HepG2 (cell line): ENCODE data around the gene PIAS1. TPM values are rescaled to one million over a fixed set of nuclear protein-coding genes. Genes with fewer than 3 reads are reported as not detected.

ENCODE experiments used
- ATAC-seq: fragments of 200-7000 bp; cut with Tn5 transposase; 3 replicates; pipeline ENCODE4 v1.9.1; 2020; ENCODE audit warnings: mild to moderate bottlenecking, moderate library complexity
- BruUV-seq: library from RNA; stranded (reverse); fragments of 400-500 nt; replicated peaks from 2 replicates; lab custom pipeline; 2021; lab: Mats Ljungman, UMichigan
- CTCF ChIA-PET: fragments of 300-600 bp; formaldehyde crosslinking; extraction: SDS; loops from one replicate; lab custom pipeline; 2021; ENCODE audit warnings: low total read pairs, inconsistent platforms, low intra/inter-chr PET ratio; lab: Yijun Ruan, JAX
- POLR2A ChIA-PET: fragments of 350-600 bp; sonication (Branson Sonifier 250); formaldehyde crosslinking; loops from one replicate; lab custom pipeline; 2020; ENCODE audit warnings: antibody characterized with exemption, inconsistent platforms; lab: Yijun Ruan, JAX
- DNase-seq: peaks from one replicate; pipeline ENCODE4 v3.0.0-alpha.2; 2015; ENCODE audit warnings: low spot score
- FAIRE-seq: peaks from 3 replicates; lab custom pipeline; 2011; peaks lifted over from hg19 to GRCh38; lab: Jason Lieb, UNC
- H2AFZ ChIP-seq: one replicate; pipeline ENCODE4 v1.6.1; 2011; ENCODE audit warnings: low read length, inconsistent platforms
- H3K27ac ChIP-seq: fragments of 300-600 bp; 3 replicates; pipeline ENCODE4 v1.8.0; 2011; ENCODE audit warnings: mixed run types, mild to moderate bottlenecking, mixed read lengths, low read length, inconsistent platforms; ENCODE audit not compliant: insufficient read depth; ENCODE audit errors: extremely low read length
- H3K27me3 ChIP-seq, 2 experiments: fragments of 200-600 bp in 1 of 2; 2 replicates in 1 of 2; 3 replicates in 1 of 2; pipeline versions ENCODE4 v1.6.0 to v1.8.0; 2011; ENCODE audit warnings: low read length in 2 of 2, mild to moderate bottlenecking in 2 of 2, moderate library complexity in 2 of 2, inconsistent platforms in 1 of 2; ENCODE audit not compliant: insufficient read depth in 2 of 2, control insufficient read depth in 1 of 2
- H3K36me3 ChIP-seq, 2 experiments: fragments of 200-600 bp in 1 of 2; replicated peaks in 1 of 2; 2 replicates in 1 of 2; 3 replicates in 1 of 2; pipeline versions ENCODE4 v1.5.1 to v1.8.0; 2011; ENCODE audit warnings: low read length in 2 of 2, inconsistent platforms in 1 of 2; ENCODE audit not compliant: insufficient read depth in 2 of 2, control insufficient read depth in 1 of 2
- H3K4me1 ChIP-seq: 2 replicates; pipeline ENCODE4 v1.5.1; 2012; ENCODE audit warnings: low read length, inconsistent platforms; ENCODE audit not compliant: insufficient read depth
- H3K4me2 ChIP-seq: 2 replicates; pipeline ENCODE4 v1.6.0; 2011; ENCODE audit warnings: low read depth, low read length, inconsistent platforms
- H3K4me3 ChIP-seq, 3 experiments: fragments of 200-600 bp in 1 of 3; sonication (generic), shearing (Covaris generic) in 1 of 3; replicated peaks in 1 of 3; 2 replicates each; pipeline ENCODE4 v1.5.1; 2011 to 2016; ENCODE audit warnings: low read length in 3 of 3, inconsistent platforms in 2 of 3, low read depth in 2 of 3, mild to moderate bottlenecking in 2 of 3, control low read depth in 1 of 3, mixed read lengths in 1 of 3; ENCODE audit not compliant: insufficient read depth in 1 of 3
- H3K79me2 ChIP-seq: one replicate; pipeline ENCODE4 v1.6.1; 2011; ENCODE audit warnings: low read length, inconsistent platforms; ENCODE audit not compliant: insufficient read depth
- H3K9ac ChIP-seq: 2 replicates; pipeline ENCODE4 v1.6.0; 2011; ENCODE audit warnings: mild to moderate bottlenecking, low read depth, low read length, inconsistent platforms; ENCODE audit not compliant: insufficient read depth
- H3K9me3 ChIP-seq: 2 replicates; pipeline ENCODE4 v1.5.1; 2012; ENCODE audit warnings: mild to moderate bottlenecking, low read length
- H4K20me1 ChIP-seq: 2 replicates; pipeline ENCODE4 v1.6.0; 2011; ENCODE audit warnings: inconsistent platforms, mild to moderate bottlenecking, low read length, moderate library complexity; ENCODE audit not compliant: insufficient read depth
- GATAD2A ChIP-seq: IDR thresholded peaks from 2 replicates; pipeline ENCODE4 v1.6.1; 2016
- MZF1 ChIP-seq: sonication (generic); formaldehyde crosslinking; IDR thresholded peaks from 2 replicates; pipeline ENCODE4 v1.8.1; 2023; ENCODE audit warnings: mild to moderate bottlenecking, missing genetic modification reagents, borderline replicate concordance
- ONECUT2 ChIP-seq: sonication (generic); formaldehyde crosslinking; IDR thresholded peaks from 2 replicates; pipeline ENCODE4 v1.4.0; 2020; ENCODE audit warnings: missing genetic modification reagents
- SP1 ChIP-seq, 2 experiments: fragments of 450-650 bp in 1 of 2; sonication (generic) in 1 of 2; formaldehyde crosslinking in 1 of 2; IDR thresholded peaks; 2 replicates each; pipeline versions ENCODE4 v1.4.0 to v1.6.1; 2016 to 2020; ENCODE audit warnings: missing genetic modification reagents in 1 of 2
- WGBS: methylation state at CpG from one replicate; pipeline ENCODE4 v1.1.6; 2017; ENCODE audit warnings: low lambda C conversion rate; 5-methylcytosine and 5-hydroxymethylcytosine counted together
- in situ Hi-C: cut with HindIII; loops from 2 replicates; pipeline ENCODE4 v1.10.0; 2017; ENCODE audit warnings: low pct_unique_long_range_greater_than_20kb; ENCODE audit not compliant: extremely low pct_ligation_motif_present
- intact Hi-C: fragments of 100-400 bp; cut with micrococcal nuclease; formaldehyde crosslinking; loops from one replicate; pipeline ENCODE4 v1.10.0; 2022; ENCODE audit not compliant: unreplicated experiment
- polyA plus RNA-seq, 8 experiments: library from polyadenylated mRNA; depleted of rRNA in 3 of 8; stranded (reverse) in 7 of 8; unstranded in 1 of 8; fragments of >200 nt; fragmentation: Illumina TruSeq in 4 of 8; extraction: Trizol in 4 of 8; gene quantifications; 2 replicates each; pipeline versions ENCODE4 v1.2.1 to v1.2.3, GENCODE V29; 2011 to 2016; ENCODE audit warnings: low read depth in 4 of 8, missing spikeins in 1 of 8, mixed read lengths in 1 of 8; ENCODE audit not compliant: insufficient read depth in 1 of 8
- total RNA-seq, 5 experiments: library from RNA; depleted of rRNA; stranded (reverse); fragments of >200 nt; fragmentation: Illumina TruSeq; extraction: Trizol; gene quantifications; 2 replicates each; pipeline ENCODE4 v1.2.3, GENCODE V29; 2016; ENCODE audit warnings: low read depth in 1 of 5
- TF ChIP-seq, protein P1 (sequence below), 2 experiments: sonication (generic) in 1 of 2; formaldehyde crosslinking in 1 of 2; IDR thresholded peaks; 2 replicates each; pipeline versions ENCODE4 v1.6.1 to v1.9.0; 2014 to 2022; ENCODE audit warnings: antibody characterized with exemption in 1 of 2, borderline replicate concordance in 1 of 2, inconsistent platforms in 1 of 2, low read depth in 1 of 2, missing genetic modification reagents in 1 of 2

The PIAS1 gene
- total and polyA plus RNA-seq, 2 of the 13 experiments (the other 11 are each of a cell fraction or from before 2014, with no cell fraction given): 20.7 to 33.7 TPM

DNA sequence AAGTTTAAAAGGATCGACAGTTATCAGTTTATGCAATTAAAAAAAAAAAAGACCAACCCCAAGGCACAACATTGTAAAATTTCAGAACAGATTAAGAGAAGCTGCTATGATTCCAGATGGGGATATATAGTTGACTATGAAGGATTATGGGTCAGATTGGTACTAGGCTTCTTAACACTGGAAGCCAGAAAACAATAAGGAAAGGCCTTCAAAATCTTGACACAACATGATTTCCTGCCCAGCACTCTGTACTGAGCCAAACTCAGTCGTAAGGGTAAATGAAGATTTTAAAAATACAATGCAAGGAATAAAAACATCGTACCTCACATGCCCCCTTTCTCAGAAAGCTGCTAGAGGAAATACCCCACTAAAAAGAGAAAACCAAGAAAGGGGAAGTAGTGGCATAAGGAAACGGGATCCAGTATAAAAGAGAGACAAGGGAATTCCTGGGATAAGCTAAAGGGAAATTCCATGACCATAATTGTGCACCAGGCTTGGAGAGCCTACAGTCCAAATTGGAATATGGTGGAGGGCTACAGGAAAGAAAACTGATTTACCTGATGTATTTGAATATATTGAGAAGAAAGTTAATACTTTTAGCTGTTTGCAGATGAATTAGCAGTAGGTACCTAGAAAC, 27.9 kb downstream of the PIAS1 start:
- ChIA-PET POLR2A (no interaction called here), CTCF (no interaction called here)
- ATAC-seq: no peak
- Histone ChIP-seq H2AFZ (no peak overlapping the region), H3K9ac (no peak overlapping the region), H3K4me1 (peaks cover 56% of the 10 kb centered on the region), H3K4me3 (no peak overlapping the region), H3K79me2 (peaks cover 95% of the 10 kb centered on the region), H3K27ac (no peak overlapping the region), H3K36me3 (peaks cover 0 to 5% of the 10 kb centered on the region in 2 experiments; a peak in 2 of 5 replicates), H3K27me3 (no peaks in the 10 kb centered on the region; a peak in 1 of 5 replicates), H4K20me1 (peaks cover 34% of the 10 kb centered on the region), H3K9me3 (no peaks in the 10 kb centered on the region), H3K4me2 (no peak overlapping the region)
- no peak for DNase-seq
- TF ChIP-seq, protein P1, sequence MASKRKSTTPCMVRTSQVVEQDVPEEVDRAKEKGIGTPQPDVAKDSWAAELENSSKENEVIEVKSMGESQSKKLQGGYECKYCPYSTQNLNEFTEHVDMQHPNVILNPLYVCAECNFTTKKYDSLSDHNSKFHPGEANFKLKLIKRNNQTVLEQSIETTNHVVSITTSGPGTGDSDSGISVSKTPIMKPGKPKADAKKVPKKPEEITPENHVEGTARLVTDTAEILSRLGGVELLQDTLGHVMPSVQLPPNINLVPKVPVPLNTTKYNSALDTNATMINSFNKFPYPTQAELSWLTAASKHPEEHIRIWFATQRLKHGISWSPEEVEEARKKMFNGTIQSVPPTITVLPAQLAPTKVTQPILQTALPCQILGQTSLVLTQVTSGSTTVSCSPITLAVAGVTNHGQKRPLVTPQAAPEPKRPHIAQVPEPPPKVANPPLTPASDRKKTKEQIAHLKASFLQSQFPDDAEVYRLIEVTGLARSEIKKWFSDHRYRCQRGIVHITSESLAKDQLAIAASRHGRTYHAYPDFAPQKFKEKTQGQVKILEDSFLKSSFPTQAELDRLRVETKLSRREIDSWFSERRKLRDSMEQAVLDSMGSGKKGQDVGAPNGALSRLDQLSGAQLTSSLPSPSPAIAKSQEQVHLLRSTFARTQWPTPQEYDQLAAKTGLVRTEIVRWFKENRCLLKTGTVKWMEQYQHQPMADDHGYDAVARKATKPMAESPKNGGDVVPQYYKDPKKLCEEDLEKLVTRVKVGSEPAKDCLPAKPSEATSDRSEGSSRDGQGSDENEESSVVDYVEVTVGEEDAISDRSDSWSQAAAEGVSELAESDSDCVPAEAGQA (IDR thresholded peaks at IDR 0.05; ENCODE audit: low read depth): no peak
- TF ChIP-seq, protein P1 (CRISPR knock-in tag; IDR thresholded peaks at IDR 0.05; ENCODE audit: borderline replicate concordance): no peak
- TF ChIP-seq GATAD2A (CRISPR knock-in tag): no peak
- no peak for TF ChIP-seq MZF1 (CRISPR knock-in tag)
- no peak for TF ChIP-seq SP1 (IDR thresholded peaks at IDR 0.05)
- TF ChIP-seq SP1 (CRISPR knock-in tag; IDR thresholded peaks at IDR 0.05): no peak
- no peak for TF ChIP-seq ONECUT2 (CRISPR knock-in tag)
- FAIRE-seq: no peak
- in situ Hi-C loops (no loop called here), intact Hi-C loops (no loop called here)
- WGBS: 93% methylated on average over 4 of the region's 4 CpGs
- no TSS peak for BruUV-seq
